OCI-LY3 (cell line): Measurements from ENCODE around the gene DTX4.

ENCODE experiments used
- H2AFZ ChIP-seq: fragments of 200-600, 300-600 bp; shearing (Covaris generic); 2 replicates; pipeline ENCODE4 v1.6.0; 2014; ENCODE audit warnings: antibody characterized with exemption, low read depth, low read length
- H3K27ac ChIP-seq: fragments of 200-600, 300-600 bp; sonication (generic); 2 replicates; pipeline ENCODE4 v1.5.1; 2014; ENCODE audit warnings: mild to moderate bottlenecking, low read length, moderate library complexity, mixed read lengths
- H3K27me3 ChIP-seq: fragments of 200-600, 300-600 bp; sonication (generic); 2 replicates; pipeline ENCODE4 v1.6.1; 2014; ENCODE audit warnings: low read depth, low read length, mixed read lengths
- H3K36me3 ChIP-seq: fragments of 200-600, 300-600 bp; sonication (generic); replicated peaks from 2 replicates; pipeline ENCODE3; 2014; ENCODE audit warnings: low read depth, low read length, mixed read lengths
- H3K4me1 ChIP-seq: fragments of 300-600, 200-600 bp; sonication (generic); 2 replicates; pipeline ENCODE4 v1.6.1; 2014; ENCODE audit warnings: low read length, mixed read lengths
- H3K4me2 ChIP-seq: fragments of 200-600, 300-600 bp; sonication (generic); 2 replicates; pipeline ENCODE4 v1.6.1; 2014; ENCODE audit warnings: low read length, mixed read lengths
- H3K4me3 ChIP-seq: fragments of 300-600, 200-600 bp; sonication (generic); 2 replicates; pipeline ENCODE4 v1.5.1; 2014; ENCODE audit warnings: antibody characterized with exemption, mild to moderate bottlenecking, low read length, moderate library complexity
- H3K79me2 ChIP-seq: fragments of 300-600, 200-600 bp; shearing (Covaris generic); 2 replicates; pipeline ENCODE4 v1.6.1; 2014; ENCODE audit warnings: mild to moderate bottlenecking, low read length, mixed read lengths
- H3K9ac ChIP-seq: fragments of 300-600, 200-600 bp; shearing (Covaris generic); 2 replicates; pipeline ENCODE4 v1.6.0; 2014; ENCODE audit warnings: mild to moderate bottlenecking, low read length, moderate library complexity
- H3K9me3 ChIP-seq: fragments of 200-600, 300-600 bp; shearing (Covaris generic); 2 replicates; pipeline ENCODE4 v1.6.1; 2014; ENCODE audit warnings: low read length, mixed read lengths; ENCODE audit not compliant: insufficient read depth
- H4K20me1 ChIP-seq: fragments of 200-600, 300-600 bp; sonication (generic); 2 replicates; pipeline ENCODE4 v1.6.1; 2016; ENCODE audit warnings: low read length, mixed read lengths; ENCODE audit not compliant: insufficient read depth
- CTCF ChIP-seq: fragments of 200-600, 300-600 bp; sonication (generic); IDR thresholded peaks from 2 replicates; pipeline ENCODE4 v1.5.1; 2014; ENCODE audit warnings: antibody characterized with exemption, low read length, low read depth
- EZH2phosphoT487 ChIP-seq: fragments of 200-600 bp; shearing (Covaris generic); IDR thresholded peaks from 2 replicates; pipeline ENCODE4 v1.6.1; 2018; ENCODE audit warnings: antibody characterized with exemption, mixed run types, low read depth

Gene DTX4

GRCh38 chr11:59206635-59207034, 34.7 kb downstream of the DTX4 start:
- H3K36me3 ChIP-seq = peaks cover 85% of the 10 kb centered on the region
- H3K9me3 ChIP-seq = no peaks in the 10 kb centered on the region
- no peak overlapping the region for H2AFZ ChIP-seq
- H3K27me3 ChIP-seq = no peaks in the 10 kb centered on the region
- H3K79me2 ChIP-seq = peaks cover 95% of the 10 kb centered on the region
- peaks cover 82% of the 10 kb centered on the region for H4K20me1 ChIP-seq
- H3K4me2 ChIP-seq = peak overlapping the region; percentile 88
- peaks cover 29% of the 10 kb centered on the region for H3K4me1 ChIP-seq
- TF ChIP-seq EZH2phosphoT487 = no peak
- TF ChIP-seq CTCF = peak; percentile 72
- H3K4me3 ChIP-seq = peak overlapping the region; percentile 2; the same call in 1 of the 2 replicates
- no peak overlapping the region for H3K9ac ChIP-seq
- no peak overlapping the region for H3K27ac ChIP-seq

- Histone ChIP-seq H3K9ac (peak overlapping the region; percentile 99), H3K4me2 (peak overlapping the region; percentile 88), H2AFZ (no peak overlapping the region), H3K4me1 (peaks cover 34% of the 10 kb centered on the region), H3K9me3 (no peaks in the 10 kb centered on the region), H3K27ac (peak overlapping the region; percentile 96), H3K36me3 (peaks cover 77% of the 10 kb centered on the region), H3K79me2 (peaks cover 94% of the 10 kb centered on the region), H4K20me1 (peaks cover 70% of the 10 kb centered on the region), H3K27me3 (no peaks in the 10 kb centered on the region), H3K4me3 (peak overlapping the region; percentile 91)
- TF ChIP-seq EZH2phosphoT487 (no peak), CTCF (peak; percentile 73)
These were observed 36.1 kb downstream of the DTX4 start for GRCh38 chr11:59207988-59208451.

- Histone ChIP-seq H3K79me2 (peaks cover 91% of the 10 kb centered on the region), H3K27ac (peak overlapping the region; percentile 96), H3K4me1 (peaks cover 43% of the 10 kb centered on the region), H3K4me3 (peak overlapping the region; percentile 91), H4K20me1 (peaks cover 63% of the 10 kb centered on the region), H3K27me3 (no peaks in the 10 kb centered on the region), H3K9me3 (no peaks in the 10 kb centered on the region), H2AFZ (no peak overlapping the region), H3K9ac (peak overlapping the region; percentile 99), H3K4me2 (peak overlapping the region; percentile 88), H3K36me3 (peaks cover 74% of the 10 kb centered on the region)
- TF ChIP-seq EZH2phosphoT487 (no peak), CTCF (no peak)
These were observed 37.0 kb downstream of the DTX4 start for GRCh38 chr11:59208956-59209355.

- Histone ChIP-seq H3K4me3 (peak overlapping the region; percentile 91), H3K27me3 (no peaks in the 10 kb centered on the region), H3K27ac (peak overlapping the region; percentile 96), H4K20me1 (peaks cover 32% of the 10 kb centered on the region), H3K9ac (peak overlapping the region; percentile 99), H3K79me2 (peaks cover 77% of the 10 kb centered on the region), H3K4me1 (peaks cover 61% of the 10 kb centered on the region), H2AFZ (no peak overlapping the region), H3K4me2 (peak overlapping the region; percentile 88), H3K9me3 (no peaks in the 10 kb centered on the region), H3K36me3 (peaks cover 45% of the 10 kb centered on the region)
- TF ChIP-seq CTCF (no peak), EZH2phosphoT487 (no peak)
These were observed 40.3 kb downstream of the DTX4 start for GRCh38 chr11:59212222-59212621.
